Esophagus squamous epithelium (tissue), 5 donors: ENCODE results near the gene MSL2. TPM values are rescaled to one million over a fixed set of nuclear protein-coding genes. Genes with fewer than 3 reads are reported as not detected.
"Not testable (repeated sequence)": the region's sequence is repeated elsewhere in the genome, so short reads cannot be mapped to it uniquely, and the experiment has no call there.

Experiments used
- DNase-seq: peaks from one replicate; lab custom pipeline; 2025; lab: John Stamatoyannopoulos, UW
- H3K27ac ChIP-seq, 4 donors: fragments of 200-600 bp; sonication (generic); one replicate each; pipeline ENCODE4 v1.5.1; 2016 to 2019; ENCODE audit warnings: mild to moderate bottlenecking in 1 of 4
- H3K27me3 ChIP-seq, 4 donors: fragments of 200-600 bp; sonication (generic); 1 replicate in 3 of 4; 2 replicates in 1 of 4; pipeline versions ENCODE4 v1.5.1 to v1.6.0; 2017 to 2021; ENCODE audit warnings: antibody characterized with exemption in 1 of 4
- H3K36me3 ChIP-seq, 3 donors: fragments of 200-600 bp; sonication (generic); one replicate each; pipeline ENCODE4 v1.5.1; 2016 to 2019
- H3K4me1 ChIP-seq, 3 donors: fragments of 200-600 bp; sonication (generic); one replicate each; pipeline ENCODE4 v1.5.1; 2017 to 2019
- H3K4me3 ChIP-seq, 4 donors: fragments of 200-600 bp; sonication (generic); 1 replicate in 3 of 4; 2 replicates in 1 of 4; pipeline ENCODE4 v1.5.1; 2016 to 2019; ENCODE audit warnings: mild to moderate bottlenecking in 2 of 4, moderate library complexity in 1 of 4
- H3K9me3 ChIP-seq, 3 donors: fragments of 200-600 bp; sonication (generic); one replicate each; pipeline ENCODE4 v1.5.1; 2016 to 2019
- POLR2A ChIP-seq, 4 donors: fragments of 450-650 bp; IDR thresholded peaks; one replicate each; pipeline ENCODE4 v1.6.1; 2017; ENCODE audit warnings: antibody characterized with exemption in 4 of 4, mild to moderate bottlenecking in 4 of 4, moderate library complexity in 3 of 4
- WGBS, 2 donors: methylation state at CpG; one replicate each; pipeline ENCODE4 v1.1.5; 2018; 5-methylcytosine and 5-hydroxymethylcytosine counted together
- intact Hi-C: fragments of 100-400 bp; cut with DNase I; formaldehyde crosslinking; loops from one replicate; pipeline ENCODE4 v1.15.0; 2022
- total RNA-seq, 4 donors: library from RNA; depleted of rRNA; stranded (reverse); fragments of >200 nt; gene quantifications; one replicate each; pipeline ENCODE4 v1.1.0, GENCODE V29; 2016
- TF ChIP-seq, protein P1 (sequence below), 6 experiments: fragments of 450-650 bp in 4 of 6; fragments of 200-600 bp in 2 of 6; sonication (generic) in 2 of 6; IDR thresholded peaks; one replicate each; pipeline ENCODE4 v1.5.1; 2016 to 2019; ENCODE audit warnings: antibody characterized with exemption in 6 of 6, mild to moderate bottlenecking in 4 of 6, moderate library complexity in 4 of 6
- donor health status: DM: yes; HTN: yes; CAD: no.

MSL2 gene
- total RNA-seq, 4 donors from 2014 or later = 12.9 to 24.8 (median 16.5) TPM

- no peaks in the 10 kb centered on the region for H3K27me3 ChIP-seq
- TF ChIP-seq, protein P1, sequence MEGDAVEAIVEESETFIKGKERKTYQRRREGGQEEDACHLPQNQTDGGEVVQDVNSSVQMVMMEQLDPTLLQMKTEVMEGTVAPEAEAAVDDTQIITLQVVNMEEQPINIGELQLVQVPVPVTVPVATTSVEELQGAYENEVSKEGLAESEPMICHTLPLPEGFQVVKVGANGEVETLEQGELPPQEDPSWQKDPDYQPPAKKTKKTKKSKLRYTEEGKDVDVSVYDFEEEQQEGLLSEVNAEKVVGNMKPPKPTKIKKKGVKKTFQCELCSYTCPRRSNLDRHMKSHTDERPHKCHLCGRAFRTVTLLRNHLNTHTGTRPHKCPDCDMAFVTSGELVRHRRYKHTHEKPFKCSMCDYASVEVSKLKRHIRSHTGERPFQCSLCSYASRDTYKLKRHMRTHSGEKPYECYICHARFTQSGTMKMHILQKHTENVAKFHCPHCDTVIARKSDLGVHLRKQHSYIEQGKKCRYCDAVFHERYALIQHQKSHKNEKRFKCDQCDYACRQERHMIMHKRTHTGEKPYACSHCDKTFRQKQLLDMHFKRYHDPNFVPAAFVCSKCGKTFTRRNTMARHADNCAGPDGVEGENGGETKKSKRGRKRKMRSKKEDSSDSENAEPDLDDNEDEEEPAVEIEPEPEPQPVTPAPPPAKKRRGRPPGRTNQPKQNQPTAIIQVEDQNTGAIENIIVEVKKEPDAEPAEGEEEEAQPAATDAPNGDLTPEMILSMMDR (IDR thresholded peaks at IDR 0.05) = no peak
- TF ChIP-seq POLR2A (IDR thresholded peaks at IDR 0.05) = no peak
- H3K4me3 ChIP-seq = no peak overlapping the region
- H3K27ac ChIP-seq = no peak overlapping the region
- intact Hi-C loops = no loop called here
- peaks cover 16 to 96% (median 51%) of the 10 kb centered on the region in 3 donors for H3K4me1 ChIP-seq
- no peaks in the 10 kb centered on the region for H3K36me3 ChIP-seq
- DNase-seq = no peak
- 70 to 75% methylated on average over 2 of the region's 2 CpGs for WGBS, 2 donors
- H3K9me3 ChIP-seq = no peaks in the 10 kb centered on the region
Measured at GRCh38 chr3:136184703-136185102, 11.4 kb downstream of the MSL2 start.

DNA sequence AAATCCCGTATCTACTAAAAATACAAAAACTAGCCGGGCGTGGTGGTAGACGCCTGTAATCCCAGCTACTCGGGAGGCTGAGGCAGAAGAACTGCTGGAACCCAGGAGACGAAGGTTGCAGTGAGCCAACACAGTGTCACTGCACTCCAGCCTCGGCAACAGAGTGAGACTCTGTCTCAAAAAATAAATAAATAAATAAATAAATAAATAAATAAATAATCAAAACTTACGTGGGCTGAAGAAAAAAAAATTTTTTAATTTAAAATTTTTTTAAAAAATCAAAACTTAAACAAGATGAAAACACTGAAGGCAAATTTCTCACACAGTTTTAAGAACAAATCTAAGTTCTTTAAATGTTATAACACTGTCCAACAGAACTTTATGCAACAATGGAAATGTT, 14.4 kb downstream of the MSL2 start:
- WGBS, 2 donors = 70 to 86% methylated on average over 3 to 8 of the region's 8 CpGs
- no peaks in the 10 kb centered on the region for H3K36me3 ChIP-seq
- no peak for TF ChIP-seq POLR2A (IDR thresholded peaks at IDR 0.05)
- TF ChIP-seq, protein P1 (IDR thresholded peaks at IDR 0.05) = no peak
- H3K27ac ChIP-seq = no peak overlapping the region
- H3K9me3 ChIP-seq = no peaks in the 10 kb centered on the region
- H3K27me3 ChIP-seq = no peaks in the 10 kb centered on the region
- no peak for DNase-seq
- no peak overlapping the region for H3K4me3 ChIP-seq
- intact Hi-C loops = no loop called here
- peaks cover 10 to 96% (median 37%) of the 10 kb centered on the region in 3 donors for H3K4me1 ChIP-seq

GRCh38 chr3:136177876-136178275, 18.3 kb downstream of the MSL2 start:
- H3K4me1 ChIP-seq = peaks cover 4 to 98% (median 26%) of the 10 kb centered on the region in 3 donors
- no peak for DNase-seq
- no peaks in the 10 kb centered on the region for H3K9me3 ChIP-seq
- no peaks in the 10 kb centered on the region for H3K27me3 ChIP-seq
- no peak overlapping the region for H3K4me3 ChIP-seq
- no peak overlapping the region for H3K27ac ChIP-seq
- TF ChIP-seq POLR2A (IDR thresholded peaks at IDR 0.05) = no peak
- TF ChIP-seq, protein P1 (IDR thresholded peaks at IDR 0.05) = no peak
- no peaks in the 10 kb centered on the region for H3K36me3 ChIP-seq
- WGBS, 2 donors = 48 to 54% methylated on average over 4 of the region's 4 CpGs
- intact Hi-C loops = no loop called here

GRCh38 chr3:136173939-136174490, 22.1 kb downstream of the MSL2 start:
- intact Hi-C loops = no loop called here
- TF ChIP-seq POLR2A (IDR thresholded peaks at IDR 0.05) = no peak
- TF ChIP-seq, protein P1 (IDR thresholded peaks at IDR 0.05) = no peak
- Histone ChIP-seq H3K4me1 (peaks cover 0 to 91% (median 4%) of the 10 kb centered on the region in 3 donors), H3K4me3 (no peak overlapping the region), H3K27me3 (no peaks in the 10 kb centered on the region), H3K9me3 (no peaks in the 10 kb centered on the region), H3K27ac (no peak overlapping the region), H3K36me3 (no peaks in the 10 kb centered on the region)
- no peak for DNase-seq

DNA sequence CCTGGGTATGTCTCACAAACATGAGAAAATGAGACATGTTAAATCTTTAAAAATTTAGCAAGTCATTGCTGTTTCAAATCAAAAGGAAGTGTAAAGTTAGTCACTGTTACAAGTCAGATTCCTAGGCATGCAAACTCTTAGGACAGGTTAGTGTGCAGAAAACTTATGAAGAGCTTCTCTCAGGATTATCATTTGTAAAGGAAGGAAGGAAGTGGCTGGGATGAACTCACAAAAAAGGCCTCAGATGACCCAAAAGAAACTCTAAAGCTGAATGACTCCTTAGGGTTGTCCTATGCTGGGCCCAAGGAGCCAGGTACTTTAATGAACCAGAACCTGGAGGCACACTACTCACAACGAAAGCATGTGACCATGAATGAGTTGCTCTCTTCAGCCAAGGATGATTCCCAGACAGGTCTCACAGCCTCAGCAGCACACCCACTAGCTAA, 25.0 kb downstream of the MSL2 start:
- intact Hi-C loops = no loop called here
- Histone ChIP-seq H3K4me1 (peaks cover 3 to 80% (median 9%) of the 10 kb centered on the region in 3 donors), H3K9me3 (no peaks in the 10 kb centered on the region), H3K36me3 (no peaks in the 10 kb centered on the region), H3K27me3 (no peaks in the 10 kb centered on the region), H3K4me3 (no peak overlapping the region), H3K27ac (peak overlapping the region in 2 of 4 donors; percentile 49 to 58)
- WGBS, 2 donors = 0 to 22% methylated on average over 1 of the region's 1 CpG
- no peak for DNase-seq
- TF ChIP-seq, protein P1 (IDR thresholded peaks at IDR 0.05) = no peak
- no peak for TF ChIP-seq POLR2A (IDR thresholded peaks at IDR 0.05)

DNA sequence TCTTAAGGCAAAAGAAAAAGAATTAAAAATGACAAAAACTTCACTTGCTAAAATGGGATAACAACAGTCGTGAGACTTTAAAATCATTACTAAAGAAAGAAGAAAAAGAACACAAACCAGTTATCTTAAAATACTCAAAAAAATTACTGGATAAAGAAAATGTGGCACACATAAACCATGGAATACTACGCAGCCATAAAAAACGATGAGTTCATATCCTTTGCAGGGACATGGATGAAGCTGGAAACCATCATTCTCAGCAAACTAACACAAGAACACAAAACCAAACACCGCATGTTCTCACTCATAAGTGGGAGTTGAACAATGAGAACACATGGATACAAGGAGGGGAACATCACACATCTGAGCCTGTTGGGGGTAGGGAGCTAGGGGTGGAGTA, 27.9 kb downstream of the MSL2 start:
- DNase-seq, H3K9me3 ChIP-seq, H3K36me3 ChIP-seq, H3K27ac ChIP-seq, H3K4me3 ChIP-seq, intact Hi-C loops, H3K27me3 ChIP-seq: not testable (repeated sequence)
- H3K4me1 ChIP-seq = peaks cover 3 to 80% (median 15%) of the 10 kb centered on the region in 3 donors
- WGBS, 2 donors = 90 to 92% methylated on average over 4 of the region's 4 CpGs
